ENCODE data around the gene TRMT11.

GRCh38 chr6:126054258-126054702, 67.9 kb downstream of the TRMT11 start:
- TF ChIP-seq CTCF (IDR thresholded peaks at IDR 0.05) (no peak), POLR2A (IDR thresholded peaks at IDR 0.05) (no peak)
